ENCODE results near the gene BRF1.

- TF ChIP-seq, protein P1, sequence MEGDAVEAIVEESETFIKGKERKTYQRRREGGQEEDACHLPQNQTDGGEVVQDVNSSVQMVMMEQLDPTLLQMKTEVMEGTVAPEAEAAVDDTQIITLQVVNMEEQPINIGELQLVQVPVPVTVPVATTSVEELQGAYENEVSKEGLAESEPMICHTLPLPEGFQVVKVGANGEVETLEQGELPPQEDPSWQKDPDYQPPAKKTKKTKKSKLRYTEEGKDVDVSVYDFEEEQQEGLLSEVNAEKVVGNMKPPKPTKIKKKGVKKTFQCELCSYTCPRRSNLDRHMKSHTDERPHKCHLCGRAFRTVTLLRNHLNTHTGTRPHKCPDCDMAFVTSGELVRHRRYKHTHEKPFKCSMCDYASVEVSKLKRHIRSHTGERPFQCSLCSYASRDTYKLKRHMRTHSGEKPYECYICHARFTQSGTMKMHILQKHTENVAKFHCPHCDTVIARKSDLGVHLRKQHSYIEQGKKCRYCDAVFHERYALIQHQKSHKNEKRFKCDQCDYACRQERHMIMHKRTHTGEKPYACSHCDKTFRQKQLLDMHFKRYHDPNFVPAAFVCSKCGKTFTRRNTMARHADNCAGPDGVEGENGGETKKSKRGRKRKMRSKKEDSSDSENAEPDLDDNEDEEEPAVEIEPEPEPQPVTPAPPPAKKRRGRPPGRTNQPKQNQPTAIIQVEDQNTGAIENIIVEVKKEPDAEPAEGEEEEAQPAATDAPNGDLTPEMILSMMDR (IDR thresholded peaks at IDR 0.05) = no peak
- no peak for TF ChIP-seq POLR2A (IDR thresholded peaks at IDR 0.05)
These were observed 75.8 kb downstream of the BRF1 start for GRCh38 chr14:105224845-105225570.

All from testis (tissue), 2 donors.